ENCODE measurements around the gene ITIH2.

- no peak for TF ChIP-seq POLR2A (IDR thresholded peaks at IDR 0.05)
- no peak for TF ChIP-seq CTCF (IDR thresholded peaks at IDR 0.05)
- TF ChIP-seq POLR2AphosphoS5 (IDR thresholded peaks at IDR 0.05), result no peak
- no peak for TF ChIP-seq EP300 (IDR thresholded peaks at IDR 0.05; ENCODE audit: low read depth)
Observed at GRCh38 chr10:7686351-7687171, 16.6 kb upstream of the ITIH2 start.
